ENCODE measurements around the gene STAB2.

STAB2 gene

GRCh38 chr12:103813426-103813825 is 226.4 kb downstream of the STAB2 start:
- H3K4me1 ChIP-seq: no peaks in the 10 kb centered on the region
- no peaks in the 10 kb centered on the region for H3K9me3 ChIP-seq
- in situ Hi-C loops (cut with MboI; ENCODE audit: low sequenced_read_pairs): no loop called here
- DNase-seq (ENCODE audit: low spot score in 2 of 2): no peak
- H3K36me3 ChIP-seq (replicated peaks): peaks cover 17% of the 10 kb centered on the region
- no peak overlapping the region for H3K4me3 ChIP-seq
- no peaks in the 10 kb centered on the region for H3K27me3 ChIP-seq (ENCODE audit: low read depth)

GRCh38 chr12:103813949-103814348 is 226.9 kb downstream of the STAB2 start:
- no peak for DNase-seq (ENCODE audit: low spot score in 2 of 2)
- Histone ChIP-seq H3K4me1 (no peaks in the 10 kb centered on the region), H3K4me3 (no peak overlapping the region), H3K27me3 (ENCODE audit: low read depth) (no peaks in the 10 kb centered on the region), H3K9me3 (no peaks in the 10 kb centered on the region), H3K36me3 (replicated peaks) (peaks cover 17% of the 10 kb centered on the region)
- in situ Hi-C loops (cut with MboI; ENCODE audit: low sequenced_read_pairs): no loop called here

- H3K36me3 ChIP-seq (replicated peaks): peaks cover 17% of the 10 kb centered on the region
- H3K27me3 ChIP-seq (ENCODE audit: low read depth): no peaks in the 10 kb centered on the region
- no peak for DNase-seq (ENCODE audit: low spot score in 2 of 2)
- in situ Hi-C loops (cut with MboI; ENCODE audit: low sequenced_read_pairs): no loop called here
- no peak overlapping the region for H3K4me3 ChIP-seq
- no peaks in the 10 kb centered on the region for H3K4me1 ChIP-seq
- H3K9me3 ChIP-seq: no peaks in the 10 kb centered on the region
Measured at GRCh38 chr12:103814436-103814835, 227.4 kb downstream of the STAB2 start.
